Calu3 (cell line): ENCODE data around the gene FMO1. TPM values are rescaled to one million over a fixed set of nuclear protein-coding genes. Genes with fewer than 3 reads are reported as not detected.
"Not testable (repeated sequence)": the region's sequence is repeated elsewhere in the genome, so short reads cannot be mapped to it uniquely, and the experiment has no call there.

ENCODE experiments used
- BruUV-seq: library from RNA; stranded (reverse); fragments of 400-500 nt; replicated peaks from 2 replicates; lab custom pipeline; 2021; lab: Mats Ljungman, UMichigan
- CTCF ChIA-PET: fragments of 300-600 bp; sonication (Branson Sonifier 250); formaldehyde crosslinking; loops from one replicate; lab custom pipeline; 2022; ENCODE audit warnings: antibody characterized with exemption; lab: Charles Lee
- DNase-seq: peaks from one replicate; pipeline ENCODE4 v3.0.0; 2022
- H3K27ac Mint-ChIP-seq: one replicate; pipeline ENCODE4 v1.8.0; 2022; ENCODE audit warnings: mixed read lengths; ENCODE audit not compliant: unreplicated experiment
- H3K27me3 Mint-ChIP-seq: one replicate; pipeline ENCODE4 v1.8.0; 2022; ENCODE audit warnings: mixed read lengths; ENCODE audit not compliant: unreplicated experiment
- H3K36me3 Mint-ChIP-seq: one replicate; pipeline ENCODE4 v1.8.0; 2022; ENCODE audit warnings: mild to moderate bottlenecking, moderate library complexity, mixed read lengths; ENCODE audit not compliant: insufficient read depth, unreplicated experiment
- H3K4me1 Mint-ChIP-seq: one replicate; pipeline ENCODE4 v1.8.0; 2022; ENCODE audit warnings: mild to moderate bottlenecking, low read depth, mixed read lengths; ENCODE audit not compliant: unreplicated experiment
- H3K4me3 Mint-ChIP-seq: one replicate; pipeline ENCODE4 v1.8.0; 2022; ENCODE audit warnings: mild to moderate bottlenecking, low read depth, moderate library complexity, mixed read lengths; ENCODE audit not compliant: unreplicated experiment
- H3K9me3 Mint-ChIP-seq: one replicate; pipeline ENCODE4 v1.8.0; 2022; ENCODE audit warnings: low read depth, mixed read lengths; ENCODE audit not compliant: unreplicated experiment
- CTCF ChIP-seq: fragments of 200-600 bp; IDR thresholded peaks from one replicate; pipeline ENCODE4 v1.8.0; 2022; ENCODE audit warnings: antibody characterized with exemption; ENCODE audit not compliant: unreplicated experiment
- intact Hi-C: fragments of 100-400 bp; cut with micrococcal nuclease; formaldehyde crosslinking; loops from one replicate; pipeline ENCODE4 v1.10.0; 2022; ENCODE audit not compliant: unreplicated experiment
- total RNA-seq: library from RNA; stranded (reverse); gene quantifications from 2 replicates; pipeline ENCODE4 v1.2.3, GENCODE V29; 2022

FMO1 gene
- total RNA-seq, 1 experiment from 2014 or later, result not detected

- peak; percentile 84 for TF ChIP-seq CTCF
- BruUV-seq, result no TSS peak
- no peak overlapping the region for H3K4me3 Mint-ChIP-seq
- H3K36me3 Mint-ChIP-seq, result no peaks in the 10 kb centered on the region
- H3K27ac Mint-ChIP-seq, result no peak overlapping the region
- peak; percentile 62 for DNase-seq
- intact Hi-C loops, result loop anchor here (1.0 to 2.0 kb wide), 3 partner anchors 38 to 260 kb away; no protein-coding TSS in a partner anchor
- no peaks in the 10 kb centered on the region for H3K9me3 Mint-ChIP-seq
- no peaks in the 10 kb centered on the region for H3K4me1 Mint-ChIP-seq
- H3K27me3 Mint-ChIP-seq, result no peaks in the 10 kb centered on the region
- CTCF ChIA-PET, result interaction anchor here (0.6 to 1.7 kb wide), 6 partner anchors 19 to 260 kb away, joined by 3 to 27 read pairs (median 8); partner anchors contain the start of gene FMO4
Measured at GRCh38 chr1:171226747-171227370, 21.4 kb upstream of the FMO1 start.

DNA sequence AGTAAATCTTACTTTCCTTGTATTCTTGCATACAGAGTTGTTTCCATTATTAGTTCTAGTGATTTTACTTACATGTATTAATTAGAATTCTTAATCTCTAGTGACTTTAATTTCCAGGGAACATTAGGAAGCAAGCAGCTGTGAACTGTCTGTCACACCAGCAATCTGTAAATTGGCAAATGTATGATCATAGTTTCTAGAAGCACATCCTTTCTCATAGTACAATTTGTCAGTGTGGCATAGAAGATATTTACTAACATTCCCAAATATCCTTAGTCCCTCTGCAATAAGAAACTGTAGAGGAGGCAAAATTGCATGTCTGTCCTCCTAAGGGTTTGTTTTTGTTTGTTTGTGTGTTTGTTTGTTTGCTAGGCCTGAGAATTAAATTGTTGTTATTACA, 17.0 kb upstream of the FMO1 start:
- Mint-ChIP-seq H3K9me3 (peaks cover 2% of the 10 kb centered on the region), H3K36me3 (no peaks in the 10 kb centered on the region), H3K27me3 (no peaks in the 10 kb centered on the region), H3K4me1 (no peaks in the 10 kb centered on the region), H3K4me3 (no peak overlapping the region), H3K27ac (no peak overlapping the region)
- CTCF ChIA-PET, result no interaction called here
- intact Hi-C loops, result no loop called here
- BruUV-seq, result no TSS peak
- TF ChIP-seq CTCF, result no peak
- DNase-seq, result no peak

DNA sequence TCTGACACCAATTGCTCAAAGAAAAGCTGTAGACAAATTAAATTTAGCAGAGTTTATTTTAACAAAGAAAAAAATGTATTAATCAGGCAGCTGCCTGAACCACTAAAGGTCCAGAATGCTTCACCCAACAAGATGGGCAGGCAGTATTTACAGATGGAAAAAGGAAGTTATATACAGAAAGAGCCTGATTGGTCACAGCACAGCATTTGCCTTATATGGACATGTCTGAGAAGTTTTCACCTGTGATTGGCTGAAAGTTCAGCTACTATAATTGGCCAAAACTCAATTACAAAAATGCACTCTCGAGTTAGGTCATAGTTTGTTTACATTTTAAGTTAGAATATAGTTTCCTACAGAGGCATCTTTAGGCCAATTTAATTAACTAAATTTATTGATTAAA, 15.1 kb upstream of the FMO1 start:
- H3K9me3 Mint-ChIP-seq, result peaks cover 2% of the 10 kb centered on the region
- no peak for TF ChIP-seq CTCF
- H3K27ac Mint-ChIP-seq, result no peak overlapping the region
- H3K27me3 Mint-ChIP-seq, result peaks cover 6% of the 10 kb centered on the region
- no peaks in the 10 kb centered on the region for H3K36me3 Mint-ChIP-seq
- CTCF ChIA-PET, result interaction anchor here (1.1 to 1.2 kb wide), 2 partner anchors 12 to 266 kb away, joined by 3 read pairs; no protein-coding TSS in a partner anchor
- intact Hi-C loops, result no loop called here
- H3K4me1 Mint-ChIP-seq, result no peaks in the 10 kb centered on the region
- no TSS peak for BruUV-seq
- H3K4me3 Mint-ChIP-seq, result no peak overlapping the region
- no peak for DNase-seq

DNA sequence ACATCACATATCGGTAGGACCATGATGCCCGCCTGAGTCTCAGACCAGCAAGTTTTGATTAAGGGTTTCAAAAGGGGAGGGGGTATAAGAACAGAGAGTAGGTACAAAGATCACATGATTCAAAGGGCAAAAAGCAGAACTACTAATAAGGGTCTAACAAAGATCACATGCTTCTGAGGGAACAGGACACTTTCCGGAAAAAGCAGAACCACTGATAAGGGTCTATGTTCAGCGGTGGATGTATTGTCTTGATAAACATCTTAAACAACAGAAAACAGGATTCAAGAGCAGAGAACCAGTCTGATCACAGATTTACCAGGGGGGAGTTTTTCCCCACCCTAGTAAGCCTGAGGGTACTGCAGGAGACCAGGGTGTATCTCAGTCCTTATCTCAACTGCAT, 12.1 kb upstream of the FMO1 start:
- H3K27me3 Mint-ChIP-seq, result peaks cover 36% of the 10 kb centered on the region
- DNase-seq, H3K27ac Mint-ChIP-seq, CTCF ChIA-PET, H3K9me3 Mint-ChIP-seq, H3K36me3 Mint-ChIP-seq, BruUV-seq, H3K4me3 Mint-ChIP-seq, intact Hi-C loops, H3K4me1 Mint-ChIP-seq: not testable (repeated sequence)

- intact Hi-C loops, result loop anchor here (10.0 kb wide), 1 partner anchor 471 kb away; no protein-coding TSS in a partner anchor
- Mint-ChIP-seq H3K4me3 (no peak overlapping the region), H3K9me3 (peaks cover 5% of the 10 kb centered on the region), H3K27me3 (peaks cover 58% of the 10 kb centered on the region), H3K36me3 (no peaks in the 10 kb centered on the region), H3K27ac (no peak overlapping the region), H3K4me1 (no peaks in the 10 kb centered on the region)
- no TSS peak for BruUV-seq
- no peak for DNase-seq
- CTCF ChIA-PET, result no interaction called here
- no peak for TF ChIP-seq CTCF
Measured at GRCh38 chr1:171243878-171244277, 4.4 kb upstream of the FMO1 start.
